Lower lobe of right lung (tissue), 2 donors: ENCODE measurements around the gene GFRA1. TPM values are rescaled to one million over a fixed set of nuclear protein-coding genes. Genes with fewer than 3 reads are reported as not detected.

Source experiments
- ATAC-seq, 2 donors: fragments of 200-7000 bp; cut with Tn5 transposase; one replicate each; pipeline ENCODE4 v1.9.1; 2020 to 2022; ENCODE audit warnings: mild to moderate bottlenecking in 2 of 2, moderate library complexity in 2 of 2
- DNase-seq: peaks from one replicate; pipeline ENCODE4 v3.0.0-alpha.2; 2020
- H3K27ac ChIP-seq: fragments of 200-600 bp; one replicate; pipeline ENCODE4 v1.8.0; 2022
- H3K27me3 ChIP-seq: fragments of 200-600 bp; one replicate; pipeline ENCODE4 v1.8.0; 2022; ENCODE audit warnings: low read depth
- H3K36me3 ChIP-seq: fragments of 200-600 bp; one replicate; pipeline ENCODE4 v1.8.0; 2022; ENCODE audit warnings: mild to moderate bottlenecking
- H3K4me1 ChIP-seq: fragments of 200-600 bp; one replicate; pipeline ENCODE4 v1.8.0; 2022
- H3K4me3 ChIP-seq: fragments of 200-600 bp; one replicate; pipeline ENCODE4 v1.8.0; 2022; ENCODE audit warnings: mild to moderate bottlenecking
- H3K9me3 ChIP-seq: fragments of 200-600 bp; one replicate; pipeline ENCODE4 v1.8.0; 2022
- intact Hi-C: fragments of 100-400 bp; cut with DNase I; formaldehyde crosslinking; loops from one replicate; pipeline ENCODE4 v1.11.0; 2022
- long read RNA-seq: library from polyadenylated mRNA; unstranded; transcript quantifications from one replicate; pipeline ENCODE4 v2.0.0, GENCODE V29; 2021
- total RNA-seq: library from RNA; stranded (reverse); fragmentation: NEBNext Ultra II Directional; extraction: Animal tissue kit (Norgen Biotek cat#: 25700); gene quantifications from one replicate; pipeline ENCODE4 v1.2.1, GENCODE V29; 2021
- TF ChIP-seq, protein P1 (sequence below): fragments of 200-600 bp; IDR thresholded peaks from one replicate; pipeline ENCODE4 v1.8.0; 2022; ENCODE audit warnings: antibody characterized with exemption, mild to moderate bottlenecking
- donor health status: DM: no; HTN: yes; CAD: no; lungs with severe emphysema.

The GFRA1 gene, protein sequence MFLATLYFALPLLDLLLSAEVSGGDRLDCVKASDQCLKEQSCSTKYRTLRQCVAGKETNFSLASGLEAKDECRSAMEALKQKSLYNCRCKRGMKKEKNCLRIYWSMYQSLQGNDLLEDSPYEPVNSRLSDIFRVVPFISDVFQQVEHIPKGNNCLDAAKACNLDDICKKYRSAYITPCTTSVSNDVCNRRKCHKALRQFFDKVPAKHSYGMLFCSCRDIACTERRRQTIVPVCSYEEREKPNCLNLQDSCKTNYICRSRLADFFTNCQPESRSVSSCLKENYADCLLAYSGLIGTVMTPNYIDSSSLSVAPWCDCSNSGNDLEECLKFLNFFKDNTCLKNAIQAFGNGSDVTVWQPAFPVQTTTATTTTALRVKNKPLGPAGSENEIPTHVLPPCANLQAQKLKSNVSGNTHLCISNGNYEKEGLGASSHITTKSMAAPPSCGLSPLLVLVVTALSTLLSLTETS
- 9.8 TPM for total RNA-seq
- long read RNA-seq, full-length matches to known transcripts = 2 of 9 reads
- long read RNA-seq, partial matches to known transcripts = 1 of 9 reads
- long read RNA-seq, other reads (novel, unspliced or antisense) = 6 of 9 reads

DNA sequence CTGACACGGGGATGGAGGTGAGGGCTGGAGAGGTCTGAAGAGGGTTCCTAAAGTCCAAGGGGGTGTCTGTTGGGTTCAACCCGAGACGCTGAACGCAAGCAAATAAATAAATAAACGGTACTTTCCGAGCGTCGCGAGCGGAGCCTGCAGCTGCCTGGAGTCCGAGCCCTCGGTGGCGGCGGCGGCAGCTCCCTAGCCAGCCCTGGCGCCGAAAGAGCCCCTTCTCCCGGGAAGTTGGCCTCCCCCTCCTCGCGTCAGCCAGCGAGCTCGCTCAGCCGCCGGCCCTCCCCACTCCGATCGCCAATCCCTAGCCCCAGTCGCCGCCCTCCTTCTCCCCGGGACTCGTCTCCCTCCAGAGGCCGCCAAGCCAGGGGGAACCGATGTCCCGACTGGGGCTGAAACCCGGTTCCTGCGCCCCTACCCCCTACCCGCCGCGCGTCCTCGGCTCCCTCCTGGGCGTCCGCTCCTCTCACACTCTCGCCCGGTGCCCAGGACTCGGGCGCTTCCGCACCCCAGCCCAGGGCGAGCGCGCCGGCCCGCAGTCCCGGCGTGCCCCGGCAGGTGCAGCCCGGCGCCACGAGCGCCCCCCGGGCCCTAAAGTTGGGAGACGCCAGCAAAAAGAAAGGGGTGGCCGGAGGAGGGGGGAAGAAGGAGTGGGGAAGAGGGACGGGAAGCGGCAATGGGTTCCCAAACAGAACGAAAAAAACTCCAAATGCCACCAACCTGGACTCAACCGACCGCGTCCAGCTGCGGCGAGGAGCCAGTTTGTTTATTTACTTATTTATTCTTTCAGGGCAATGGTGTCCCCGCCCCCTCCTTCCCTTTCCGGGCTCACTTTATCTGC is at the start of gene GFRA1:
Gene GFRA1, minus strand, starts transcription at position 767 of the 844 bp plus-strand sequence. CDS start 1,177 bp downstream, outside the sequence.
- Histone ChIP-seq H3K9me3 (no peaks in the 10 kb centered on the region), H3K36me3 (no peaks in the 10 kb centered on the region), H3K4me3 (peak within 1 kb of the TSS; percentile 51), H3K4me1 (peaks cover 5% of the 10 kb centered on the region), H3K27ac (no peak within 1 kb of the TSS), H3K27me3 (peaks cover 71% of the 10 kb centered on the region)
- TF ChIP-seq, protein P1, sequence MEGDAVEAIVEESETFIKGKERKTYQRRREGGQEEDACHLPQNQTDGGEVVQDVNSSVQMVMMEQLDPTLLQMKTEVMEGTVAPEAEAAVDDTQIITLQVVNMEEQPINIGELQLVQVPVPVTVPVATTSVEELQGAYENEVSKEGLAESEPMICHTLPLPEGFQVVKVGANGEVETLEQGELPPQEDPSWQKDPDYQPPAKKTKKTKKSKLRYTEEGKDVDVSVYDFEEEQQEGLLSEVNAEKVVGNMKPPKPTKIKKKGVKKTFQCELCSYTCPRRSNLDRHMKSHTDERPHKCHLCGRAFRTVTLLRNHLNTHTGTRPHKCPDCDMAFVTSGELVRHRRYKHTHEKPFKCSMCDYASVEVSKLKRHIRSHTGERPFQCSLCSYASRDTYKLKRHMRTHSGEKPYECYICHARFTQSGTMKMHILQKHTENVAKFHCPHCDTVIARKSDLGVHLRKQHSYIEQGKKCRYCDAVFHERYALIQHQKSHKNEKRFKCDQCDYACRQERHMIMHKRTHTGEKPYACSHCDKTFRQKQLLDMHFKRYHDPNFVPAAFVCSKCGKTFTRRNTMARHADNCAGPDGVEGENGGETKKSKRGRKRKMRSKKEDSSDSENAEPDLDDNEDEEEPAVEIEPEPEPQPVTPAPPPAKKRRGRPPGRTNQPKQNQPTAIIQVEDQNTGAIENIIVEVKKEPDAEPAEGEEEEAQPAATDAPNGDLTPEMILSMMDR = no peak
- no peak for DNase-seq
- intact Hi-C loops = no loop called here
- peak; percentile 46 to 49 for ATAC-seq

DNA sequence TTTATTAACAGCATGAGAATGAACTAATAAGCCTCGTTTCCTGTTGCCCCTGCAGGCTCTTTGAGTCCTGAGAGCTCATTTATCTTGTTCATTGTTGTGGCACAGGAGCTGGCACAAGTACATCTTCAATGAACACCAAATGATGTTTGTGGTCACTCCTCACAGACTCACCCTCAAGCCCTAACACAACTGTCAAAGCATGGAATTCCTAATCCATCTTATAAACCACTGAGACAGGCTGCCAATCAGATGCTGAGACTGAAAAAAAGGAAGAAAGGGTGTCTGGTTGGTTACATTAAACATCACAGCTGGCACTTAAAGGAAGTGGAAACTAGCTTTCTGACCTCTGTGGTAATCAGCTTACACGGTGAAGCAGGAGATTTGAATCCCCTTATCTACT is 43.5 kb upstream of the GFRA1 start:
- no peak for ATAC-seq

DNA sequence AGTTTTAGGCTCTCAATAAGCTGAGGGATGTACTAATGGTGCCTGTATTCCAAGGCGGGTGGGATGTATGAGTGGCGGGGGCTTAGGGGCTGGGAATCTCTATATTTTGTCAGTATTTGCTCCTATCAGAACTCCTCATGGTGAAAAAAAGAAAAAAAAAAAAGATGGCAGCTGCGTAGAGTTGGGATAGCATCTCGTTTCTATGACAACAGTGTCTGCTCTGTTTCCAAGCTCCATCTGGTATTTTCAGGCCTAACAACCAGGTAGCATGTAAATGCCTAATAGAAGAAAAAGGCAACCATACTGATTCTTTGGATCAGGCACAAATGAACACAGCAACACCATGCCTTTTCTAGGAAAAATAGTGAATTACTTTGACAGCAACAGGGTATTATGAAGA is 39.5 kb upstream of the GFRA1 start:
- TF ChIP-seq, protein P1 = no peak
- no peak for ATAC-seq

More for the DNA sequence above, 43.5 kb upstream of the GFRA1 start:
- intact Hi-C loops = no loop called here
- TF ChIP-seq, protein P1 = no peak
- DNase-seq = no peak
- no peaks in the 10 kb centered on the region for H3K36me3 ChIP-seq
- H3K4me1 ChIP-seq = no peaks in the 10 kb centered on the region
- no peaks in the 10 kb centered on the region for H3K27me3 ChIP-seq
- no peak overlapping the region for H3K4me3 ChIP-seq
- H3K27ac ChIP-seq = no peak overlapping the region
- no peaks in the 10 kb centered on the region for H3K9me3 ChIP-seq

DNA sequence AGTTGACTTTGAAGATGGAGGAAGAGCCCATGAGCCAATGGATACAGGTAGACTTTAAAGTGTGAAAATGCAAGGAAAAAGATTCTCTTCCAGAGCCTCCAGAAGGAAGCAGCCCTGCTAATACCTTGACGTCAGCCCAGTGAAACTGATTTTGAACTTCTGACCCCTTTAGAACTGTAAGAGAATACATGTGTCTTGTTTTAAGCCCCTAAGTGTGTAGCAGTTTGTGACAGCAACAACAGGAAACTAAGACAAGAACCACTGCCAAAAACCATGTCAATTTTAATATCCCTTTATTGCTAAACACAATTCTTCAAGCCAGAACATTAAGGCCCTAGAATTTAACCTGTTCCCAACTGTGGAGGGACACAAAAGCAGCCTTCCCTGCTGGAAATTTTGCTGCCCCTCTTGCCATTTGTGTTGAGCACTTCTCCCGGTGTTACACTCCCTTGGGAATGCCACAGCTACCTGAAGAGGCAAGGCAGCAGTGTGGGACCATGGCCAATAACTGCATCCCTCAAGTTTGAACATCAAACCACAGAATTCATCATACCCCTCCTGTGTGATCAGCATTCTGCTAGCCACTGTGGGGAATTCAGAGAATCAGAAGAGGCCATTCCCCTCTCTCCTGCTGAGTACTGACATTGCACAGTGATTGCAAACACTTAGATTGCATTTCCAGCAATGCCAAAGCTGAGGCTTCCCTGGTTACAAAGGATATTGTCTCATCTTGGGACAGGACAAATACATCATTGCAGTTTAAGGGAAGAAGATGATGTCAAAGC is 38.9 kb upstream of the GFRA1 start:
- TF ChIP-seq, protein P1 = no peak
- Histone ChIP-seq H3K9me3 (no peaks in the 10 kb centered on the region), H3K4me3 (no peak overlapping the region), H3K36me3 (no peaks in the 10 kb centered on the region), H3K27ac (no peak overlapping the region), H3K27me3 (no peaks in the 10 kb centered on the region), H3K4me1 (no peaks in the 10 kb centered on the region)
- intact Hi-C loops = no loop called here
- DNase-seq = no peak
- no peak for ATAC-seq

More for the DNA sequence above, 39.5 kb upstream of the GFRA1 start:
- no peaks in the 10 kb centered on the region for H3K9me3 ChIP-seq
- H3K4me3 ChIP-seq = no peak overlapping the region
- intact Hi-C loops = no loop called here
- H3K4me1 ChIP-seq = no peaks in the 10 kb centered on the region
- no peaks in the 10 kb centered on the region for H3K36me3 ChIP-seq
- H3K27me3 ChIP-seq = no peaks in the 10 kb centered on the region
- no peak for DNase-seq
- H3K27ac ChIP-seq = no peak overlapping the region

DNA sequence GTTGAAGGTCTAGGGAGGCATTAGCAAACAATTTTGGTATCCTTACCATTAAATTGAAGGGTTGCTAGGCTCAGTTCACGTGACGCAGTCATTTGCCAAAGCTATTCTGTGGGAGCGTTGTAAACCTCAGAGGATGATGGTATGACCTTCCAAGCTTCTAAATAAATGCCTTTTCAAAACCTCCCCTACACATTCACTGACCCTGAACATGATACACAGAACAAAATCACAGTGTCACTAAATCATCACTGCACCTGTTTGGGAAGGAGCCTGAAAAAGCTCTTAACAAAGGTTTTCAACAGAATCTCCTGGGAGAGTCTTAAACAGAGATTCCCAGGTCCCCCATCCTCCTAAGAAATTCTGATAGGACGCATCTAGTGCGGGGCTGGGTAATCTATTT is 38.0 kb upstream of the GFRA1 start:
- DNase-seq (no peak), ATAC-seq (no peak)
- Histone ChIP-seq H3K4me3 (no peak overlapping the region), H3K27ac (no peak overlapping the region), H3K9me3 (no peaks in the 10 kb centered on the region), H3K4me1 (no peaks in the 10 kb centered on the region), H3K27me3 (no peaks in the 10 kb centered on the region), H3K36me3 (no peaks in the 10 kb centered on the region)
- intact Hi-C loops = no loop called here
- TF ChIP-seq, protein P1 = no peak
